GM18511 (cell line): Measurements from ENCODE around the gene PACSIN1.

ENCODE experiments used
- ATAC-seq: cut with Tn5 transposase; IDR thresholded peaks from one replicate; pipeline ENCODE4 v1.9.1; 2021; ENCODE audit warnings: mild to moderate bottlenecking, moderate library complexity; ENCODE audit not compliant: unreplicated experiment

PACSIN1 gene

GRCh38 chr6:34514112-34514511, 48.2 kb downstream of the PACSIN1 start:
- no peak for ATAC-seq

- ATAC-seq: no peak
Measured at GRCh38 chr6:34514593-34515472, 49.0 kb downstream of the PACSIN1 start.

GRCh38 chr6:34515473-34516387, 49.9 kb downstream of the PACSIN1 start:
- no peak for ATAC-seq

GRCh38 chr6:34516391-34517324, 50.8 kb downstream of the PACSIN1 start:
- no peak for ATAC-seq

GRCh38 chr6:34517461-34517881, 51.6 kb downstream of the PACSIN1 start:
- ATAC-seq: no peak

- ATAC-seq: no peak
Measured at GRCh38 chr6:34517966-34518365, 52.1 kb downstream of the PACSIN1 start.

- no peak for ATAC-seq
Measured at GRCh38 chr6:34518669-34519365, 52.9 kb downstream of the PACSIN1 start.

- no peak for ATAC-seq
Measured at GRCh38 chr6:34519971-34520644, 54.2 kb downstream of the PACSIN1 start.

- ATAC-seq: no peak
Measured at GRCh38 chr6:34520645-34521462, 55.0 kb downstream of the PACSIN1 start.

GRCh38 chr6:34521463-34522285, 55.8 kb downstream of the PACSIN1 start:
- ATAC-seq: no peak

GRCh38 chr6:34522761-34523160, 56.9 kb downstream of the PACSIN1 start:
- no peak for ATAC-seq

- ATAC-seq: no peak
Measured at GRCh38 chr6:34523441-34524206, 57.7 kb downstream of the PACSIN1 start.

- ATAC-seq: no peak
Measured at GRCh38 chr6:34524499-34524898, 58.6 kb downstream of the PACSIN1 start.

GRCh38 chr6:34524971-34525370, 59.1 kb downstream of the PACSIN1 start:
- ATAC-seq: no peak

- no peak for ATAC-seq
Measured at GRCh38 chr6:34525431-34526175, 59.7 kb downstream of the PACSIN1 start.

- no peak for ATAC-seq
Measured at GRCh38 chr6:34526241-34526972, 60.5 kb downstream of the PACSIN1 start.
